Left lobe of liver (tissue), 2 donors: ENCODE results near the gene SPATA2. TPM values are rescaled to one million over a fixed set of nuclear protein-coding genes. Genes with fewer than 3 reads are reported as not detected.

Source experiments
- ATAC-seq: fragments of 200-7000 bp; cut with Tn5 transposase; one replicate; pipeline ENCODE4 v1.9.1; 2020; ENCODE audit warnings: mild to moderate bottlenecking, moderate library complexity
- DNase-seq: peaks from one replicate; pipeline ENCODE4 v3.0.0-alpha.2; 2020; ENCODE audit warnings: low spot score
- total RNA-seq: library from RNA; stranded (reverse); gene quantifications from one replicate; pipeline ENCODE4 v1.2.1, GENCODE V29; 2021
- donor health status: DM: no; HTN: no; CAD: no; lungs with moderate emphysema.
- donor health status: DM: no; HTN: yes; CAD: no.

Gene SPATA2
- total RNA-seq, 1 donor from 2014 or later, result 3.2 TPM

DNA sequence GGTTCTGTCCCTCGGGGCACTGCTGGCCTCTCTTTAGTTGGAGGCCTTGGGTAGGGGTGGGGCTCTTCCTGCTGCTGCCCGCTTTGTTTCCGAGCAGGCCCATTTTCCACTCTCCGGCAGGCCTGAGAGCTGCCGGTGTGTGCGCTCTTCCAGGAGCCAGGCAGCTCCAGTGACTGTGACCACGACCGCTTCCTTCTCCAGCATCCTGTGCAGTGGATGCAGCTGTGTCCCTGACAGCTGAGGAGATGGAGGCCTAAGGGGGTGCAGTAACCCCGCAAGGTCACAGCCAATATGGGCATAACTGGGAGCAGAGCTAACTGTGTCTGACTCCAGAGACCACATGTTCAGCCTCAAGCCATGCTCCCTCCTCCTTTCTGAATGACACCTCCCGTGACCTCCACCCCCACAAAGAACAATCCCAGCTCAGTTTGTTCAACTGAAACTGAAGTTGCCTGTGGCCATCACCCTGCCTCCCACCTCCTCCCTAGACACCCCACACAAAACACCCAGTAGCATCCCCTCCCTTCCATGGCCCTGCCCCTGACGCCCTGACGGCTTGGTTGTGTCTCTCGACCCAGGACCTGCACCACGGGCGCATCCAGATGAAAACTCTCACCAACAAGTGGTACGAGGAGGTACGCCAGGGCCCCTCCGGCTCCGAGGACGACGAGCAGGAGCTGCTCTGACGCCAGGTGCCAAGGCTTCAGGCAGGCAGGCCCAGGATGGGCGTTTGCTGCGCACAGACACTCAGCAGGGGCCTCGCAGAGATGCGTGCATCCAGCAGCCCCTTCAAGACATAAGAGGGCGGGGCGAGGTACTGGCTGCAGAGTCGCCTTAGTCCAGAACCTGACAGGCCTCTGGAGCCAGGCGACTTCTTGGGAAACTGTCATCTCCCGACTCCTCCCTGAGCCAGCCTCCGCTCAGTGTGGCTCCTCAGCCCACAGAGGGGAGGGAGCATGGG lies 27.8 kb downstream of the SPATA2 start:
- ATAC-seq, result peak; percentile 4
- no peak for DNase-seq

DNA sequence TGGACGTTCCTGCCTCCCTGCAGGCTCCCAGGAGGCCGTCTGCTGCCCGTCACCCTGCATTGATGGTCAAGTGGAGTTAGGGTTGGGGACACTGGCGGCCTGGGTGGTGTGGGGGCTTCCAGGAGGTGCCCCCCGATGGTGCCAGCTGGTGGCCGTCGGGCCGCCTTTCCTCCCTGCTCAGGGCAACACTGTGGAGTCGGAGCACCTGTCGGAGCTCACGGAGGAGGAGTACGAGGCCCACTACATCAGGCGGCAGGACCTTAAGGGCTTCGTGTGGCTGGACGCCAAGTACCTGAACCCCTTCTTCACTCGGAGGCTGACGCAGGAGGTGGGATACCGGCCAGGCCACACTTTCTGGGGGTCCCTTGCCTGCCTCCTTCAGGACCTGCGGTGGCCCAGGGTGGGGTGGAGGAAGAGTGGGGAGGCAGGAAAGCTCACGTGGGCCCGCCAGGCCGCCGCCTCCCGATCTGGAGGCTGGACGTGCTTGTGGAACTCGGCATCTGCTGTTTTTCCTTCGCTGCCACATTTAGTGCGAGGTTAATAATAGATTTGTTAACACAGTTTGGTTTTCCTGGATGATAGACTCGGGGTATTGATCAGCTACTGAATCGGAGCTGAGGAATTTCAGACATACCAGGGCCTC lies 28.6 kb downstream of the SPATA2 start:
- no peak for ATAC-seq
- DNase-seq, result no peak

DNA sequence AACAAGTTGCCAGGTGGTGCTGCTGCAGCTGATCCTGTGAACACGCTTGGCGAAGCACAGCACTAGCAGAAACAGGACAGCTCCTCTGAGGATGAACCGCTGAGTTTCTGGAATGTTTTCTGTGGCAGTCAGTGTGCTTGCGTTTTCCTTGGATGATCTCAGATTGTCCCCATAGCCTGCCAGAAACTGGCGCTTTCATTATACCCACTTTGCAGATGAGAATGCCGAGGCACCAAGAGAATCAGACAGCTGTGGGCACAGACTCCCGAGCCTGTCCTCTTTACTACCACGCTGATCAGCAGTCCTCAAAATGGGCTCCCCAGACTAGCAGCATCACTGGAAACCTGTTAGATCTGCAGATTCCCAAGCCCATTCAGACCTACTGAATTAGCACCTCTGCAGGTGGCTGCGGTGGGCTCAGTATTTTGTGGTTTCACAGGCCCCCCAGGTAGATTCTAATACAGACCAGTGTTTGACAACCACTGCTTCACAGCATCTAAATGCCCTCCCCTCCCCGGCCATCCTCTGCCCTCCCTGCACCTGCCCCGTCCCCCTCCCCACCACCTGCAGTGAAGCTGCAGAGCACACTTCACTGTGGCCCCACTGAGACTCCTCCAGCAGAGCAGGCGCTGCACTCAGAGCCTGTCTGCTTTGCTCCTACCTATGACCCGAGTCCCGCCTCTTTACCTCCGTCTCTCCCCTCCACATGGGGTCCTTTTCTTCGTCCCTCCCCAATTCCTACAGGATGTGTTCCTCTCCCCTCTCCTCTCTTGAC lies 29.6 kb downstream of the SPATA2 start:
- ATAC-seq (no peak), DNase-seq (no peak)

DNA sequence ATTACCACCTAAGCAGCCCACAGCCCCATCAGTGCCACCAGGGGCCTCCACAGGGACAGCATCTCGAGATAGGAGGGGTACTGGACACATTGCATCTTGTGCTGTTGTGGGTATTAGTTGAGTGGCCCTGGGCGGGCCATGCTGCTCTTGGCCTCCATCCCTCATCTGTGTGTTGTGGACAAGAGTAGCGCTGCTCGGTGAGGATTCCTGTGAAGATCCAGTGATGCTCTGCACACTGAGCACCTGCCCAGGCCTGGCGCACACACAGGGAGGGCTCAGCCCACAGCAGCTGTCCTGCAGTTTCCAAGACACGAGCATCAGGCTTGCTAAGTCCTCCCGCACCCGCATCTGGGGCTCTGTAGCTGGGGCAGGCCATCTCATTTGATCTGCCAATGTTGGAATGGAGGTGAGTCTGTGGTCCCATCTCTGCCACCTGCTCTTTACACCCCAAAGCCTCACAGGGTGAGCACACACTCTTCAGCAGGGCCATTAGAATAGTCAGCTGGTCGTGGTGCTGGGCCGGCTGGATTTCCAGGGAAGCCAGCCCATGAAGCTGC lies 32.0 kb downstream of the SPATA2 start:
- no peak for ATAC-seq
- DNase-seq, result no peak

DNA sequence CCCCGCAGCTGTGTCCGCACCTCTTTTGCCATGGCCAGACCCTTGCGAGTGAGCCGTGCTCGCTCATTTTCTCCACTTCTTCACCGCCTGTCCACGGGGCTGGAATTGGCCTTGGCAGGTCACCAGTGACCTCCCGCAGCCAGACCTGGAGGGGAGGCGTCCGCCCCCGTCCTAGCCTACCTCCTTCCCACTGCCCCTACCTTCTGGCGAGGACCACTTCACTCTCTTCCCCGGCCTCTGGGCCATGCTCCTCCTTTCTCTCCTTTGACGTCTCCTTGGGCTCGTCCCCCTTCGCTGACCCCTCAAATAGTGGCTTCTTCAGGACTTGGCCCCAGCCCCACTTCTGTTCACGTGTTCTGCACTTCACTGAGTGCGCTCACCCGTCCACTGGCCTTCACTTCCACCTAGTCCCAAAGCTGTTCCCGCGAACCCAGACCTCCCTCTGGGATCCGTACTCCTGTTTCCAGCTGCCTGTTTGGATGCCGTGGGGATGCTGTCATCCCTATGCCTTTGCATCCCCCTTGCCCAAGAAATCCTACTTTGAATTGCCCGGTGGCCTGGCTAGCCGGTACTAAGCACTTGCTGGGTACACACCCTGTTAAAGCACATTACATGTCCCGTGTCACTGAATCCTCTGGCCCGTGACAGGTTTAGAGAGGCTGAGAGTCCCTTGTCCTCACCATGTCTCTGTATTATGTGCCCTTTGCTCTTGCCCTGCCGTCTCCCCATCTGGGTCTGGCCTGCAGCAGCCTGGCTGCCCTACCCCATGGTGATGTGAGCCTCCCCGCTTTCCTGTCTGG lies 33.0 kb downstream of the SPATA2 start:
- no peak for DNase-seq
- ATAC-seq, result no peak

DNA sequence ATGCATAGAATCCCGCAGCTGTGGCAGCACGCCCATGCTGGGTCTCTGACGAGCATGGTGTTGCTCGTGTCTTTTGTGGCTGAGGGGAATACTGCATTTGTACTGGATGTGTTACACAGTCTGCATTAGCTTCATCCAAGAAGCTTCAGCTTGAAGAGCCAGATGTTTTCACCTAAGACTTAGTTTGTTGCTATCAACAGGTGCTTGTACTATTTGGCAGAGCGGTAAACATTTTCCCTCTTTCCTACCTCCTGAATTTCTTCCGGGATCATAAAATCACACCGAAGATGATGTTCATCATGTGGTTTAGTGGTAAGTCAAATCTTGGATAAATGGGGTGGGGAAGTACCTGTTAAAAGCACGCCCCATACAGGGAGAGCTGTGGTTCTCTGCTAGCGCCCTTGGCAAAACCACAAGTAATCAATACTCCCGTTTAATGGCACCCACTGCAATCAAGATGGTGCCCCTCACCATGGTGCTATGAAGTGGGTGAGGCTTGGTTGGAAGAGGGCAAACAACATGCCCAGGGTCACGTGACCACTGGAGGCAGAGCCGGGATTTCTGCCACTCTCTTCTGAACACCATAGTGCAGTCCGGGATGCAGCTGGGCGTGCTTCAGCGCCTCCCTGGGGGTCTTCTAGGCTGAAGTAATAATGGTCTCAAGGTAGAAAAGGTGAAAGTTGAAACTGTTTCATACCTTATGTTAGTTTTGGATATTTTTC lies 34.4 kb downstream of the SPATA2 start:
- no peak for ATAC-seq
- no peak for DNase-seq

DNA sequence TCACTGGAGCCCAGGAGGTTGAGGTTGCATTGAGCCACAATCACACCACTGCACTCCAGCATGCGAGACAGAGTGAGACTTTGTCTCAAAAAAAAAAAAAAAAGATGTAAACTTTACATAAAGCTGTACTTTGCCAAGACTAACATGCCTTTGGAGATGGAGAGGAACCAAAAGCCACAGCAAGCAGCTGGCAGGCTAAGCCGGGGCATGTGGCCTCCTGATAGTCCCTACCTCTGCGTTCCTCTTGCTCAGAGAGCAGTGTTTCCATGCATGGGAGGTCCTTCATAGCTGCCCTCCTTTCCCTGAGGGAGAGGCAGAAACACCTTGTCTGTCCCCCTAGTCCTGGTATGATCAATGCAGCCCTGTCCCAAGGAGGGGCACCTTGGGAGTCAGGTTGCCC lies 35.2 kb downstream of the SPATA2 start:
- DNase-seq (no peak), ATAC-seq (no peak)

DNA sequence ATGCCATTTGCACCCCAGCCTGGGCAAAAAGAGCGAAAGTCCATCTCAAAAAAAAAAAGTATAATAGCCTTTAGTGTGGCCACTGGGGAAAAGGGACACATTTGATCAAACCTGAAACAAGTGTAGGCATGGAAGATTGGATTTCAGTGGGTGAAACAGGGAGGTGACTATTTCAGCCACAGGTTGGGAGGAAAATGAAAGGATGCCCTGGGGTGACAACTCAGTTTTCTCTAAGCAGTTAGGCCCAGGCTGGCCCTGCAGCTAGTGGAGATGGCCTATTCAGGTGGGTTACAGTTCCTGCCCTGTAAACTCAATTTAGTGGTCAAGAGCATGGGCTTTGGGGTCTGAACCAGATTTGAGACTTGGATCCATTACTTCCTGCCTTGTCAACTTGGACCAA lies 36.4 kb downstream of the SPATA2 start:
- DNase-seq (no peak), ATAC-seq (no peak)

DNA sequence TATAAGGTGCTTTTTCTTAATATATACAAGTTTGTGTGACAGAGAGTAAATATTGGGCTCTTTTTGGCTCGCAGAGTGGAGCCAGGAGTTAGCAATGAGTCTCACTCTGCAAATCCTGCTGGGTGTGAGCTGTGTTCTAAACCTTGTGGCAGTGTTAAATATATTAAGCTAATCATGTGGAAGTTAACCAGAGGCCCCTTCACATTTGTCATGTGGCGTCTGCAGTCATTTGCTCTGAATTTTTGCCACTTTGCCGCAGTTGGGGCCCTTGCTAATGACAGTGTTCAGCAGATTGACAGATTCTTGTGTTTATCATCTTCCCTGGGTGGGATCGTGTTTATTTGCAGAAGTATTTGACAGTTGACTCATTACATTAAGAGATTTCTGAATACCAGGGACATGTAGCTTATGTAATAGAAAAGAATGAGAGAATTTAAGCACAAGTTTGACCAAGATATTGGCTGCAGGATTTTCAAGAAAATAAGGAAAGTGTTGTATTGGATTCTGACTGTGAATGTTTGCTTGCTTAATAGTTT lies 37.9 kb downstream of the SPATA2 start:
- DNase-seq (no peak), ATAC-seq (no peak)

DNA sequence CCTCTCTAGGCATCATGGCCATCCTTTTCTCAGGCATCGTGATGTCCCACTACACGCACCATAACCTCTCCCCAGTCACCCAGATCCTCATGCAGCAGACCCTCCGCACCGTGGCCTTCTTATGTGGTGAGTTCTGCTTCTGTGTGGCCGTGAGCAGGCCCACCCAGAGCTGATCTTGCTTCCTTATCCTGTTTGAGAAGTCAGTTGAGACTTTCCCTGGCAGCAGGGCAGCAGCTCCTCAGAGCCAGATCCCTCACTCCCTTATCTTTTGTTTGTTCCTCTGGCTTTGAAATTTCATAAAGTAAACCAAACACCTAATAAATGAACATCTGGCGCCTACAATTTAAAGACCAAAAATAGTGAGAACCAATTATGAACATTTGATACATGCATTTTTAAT lies 40.6 kb downstream of the SPATA2 start:
- ATAC-seq, result no peak
- no peak for DNase-seq

DNA sequence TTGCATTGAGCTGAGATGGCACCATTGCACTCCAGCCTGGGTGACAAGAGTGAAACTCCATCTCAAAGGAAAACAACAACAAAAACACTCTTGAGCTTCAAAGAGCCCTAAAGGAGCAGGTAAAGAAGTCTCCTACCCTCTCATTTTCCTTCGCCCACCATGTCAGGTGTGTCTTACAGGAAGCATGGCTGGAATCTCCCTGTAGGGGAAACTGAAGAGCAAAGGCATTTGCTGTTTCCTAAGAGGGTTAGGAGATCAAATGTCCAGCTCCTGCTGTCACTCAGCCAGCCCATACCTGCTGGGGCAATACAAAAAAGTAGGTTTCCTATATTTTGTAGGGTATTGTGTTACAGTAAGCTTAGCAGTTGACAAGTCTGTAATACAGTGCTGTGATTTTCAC lies 43.3 kb downstream of the SPATA2 start:
- no peak for DNase-seq
- ATAC-seq, result no peak

DNA sequence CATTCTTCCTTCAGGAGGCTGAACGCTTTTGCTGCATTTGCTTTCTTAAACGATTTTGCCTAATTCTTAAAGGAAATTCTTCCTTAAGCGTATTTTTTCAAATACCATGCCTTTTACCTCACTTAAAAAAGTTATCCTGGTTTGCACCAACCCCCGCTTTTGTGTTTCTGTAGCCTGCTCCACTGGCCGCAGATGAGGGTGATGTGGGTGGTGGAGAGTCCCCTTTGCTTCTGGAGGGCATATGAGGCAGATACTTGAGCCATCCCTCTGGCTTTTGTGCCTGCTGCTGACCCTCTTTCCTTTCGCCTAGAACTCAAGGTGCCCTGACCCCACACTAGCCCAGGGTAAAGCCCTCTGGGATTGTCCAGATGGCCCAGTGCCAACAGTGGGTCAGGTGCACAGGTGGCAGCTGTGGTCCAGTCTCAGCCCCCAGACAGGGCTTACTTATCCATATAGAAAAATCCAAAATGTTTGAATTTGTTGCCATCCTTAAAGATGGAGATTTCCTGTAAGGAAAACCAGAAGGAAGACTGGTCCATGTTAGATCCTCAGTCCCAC lies 43.9 kb downstream of the SPATA2 start:
- DNase-seq, result peak; percentile 35
- ATAC-seq, result no peak

DNA sequence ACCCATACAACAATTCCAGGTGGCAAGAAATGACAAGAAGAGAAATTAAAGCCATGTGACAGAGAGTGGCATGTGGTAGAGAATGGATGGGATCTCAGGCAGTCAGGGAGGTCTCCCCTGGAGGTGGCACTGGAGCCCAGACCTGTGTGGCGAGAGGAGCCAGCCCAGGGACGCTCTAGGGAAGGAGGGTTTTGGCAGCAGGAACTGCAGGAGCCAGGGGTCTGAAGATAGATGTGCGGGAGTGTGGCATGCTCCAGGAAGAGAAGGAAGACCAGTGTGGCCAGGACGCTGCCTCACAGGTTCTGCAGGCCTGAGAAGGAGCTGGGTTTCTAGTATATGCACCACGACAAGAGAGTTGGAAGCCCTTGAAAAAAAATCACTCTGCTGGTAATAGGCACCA lies 45.1 kb downstream of the SPATA2 start:
- ATAC-seq (no peak), DNase-seq (no peak)

DNA sequence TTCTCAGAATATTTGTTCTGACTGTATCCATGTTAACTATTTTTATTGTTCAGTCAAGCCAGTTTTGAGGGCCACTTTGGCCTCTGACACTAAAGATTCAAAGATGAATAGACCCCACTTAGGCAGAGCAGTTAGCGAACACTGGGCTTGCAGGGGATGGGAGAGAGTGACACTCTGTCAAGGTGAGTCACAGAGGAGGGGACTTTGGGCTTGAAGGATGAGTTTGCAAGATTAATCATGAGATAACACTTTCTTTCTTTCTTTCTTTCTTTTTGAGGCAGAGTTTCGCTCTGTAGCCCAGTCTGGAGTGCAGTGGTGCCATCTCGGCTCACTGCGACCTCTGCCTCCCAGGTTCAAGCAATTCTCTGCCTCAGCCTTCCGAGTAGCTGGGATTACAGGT lies 46.4 kb downstream of the SPATA2 start:
- ATAC-seq, result no peak
- DNase-seq, result no peak

DNA sequence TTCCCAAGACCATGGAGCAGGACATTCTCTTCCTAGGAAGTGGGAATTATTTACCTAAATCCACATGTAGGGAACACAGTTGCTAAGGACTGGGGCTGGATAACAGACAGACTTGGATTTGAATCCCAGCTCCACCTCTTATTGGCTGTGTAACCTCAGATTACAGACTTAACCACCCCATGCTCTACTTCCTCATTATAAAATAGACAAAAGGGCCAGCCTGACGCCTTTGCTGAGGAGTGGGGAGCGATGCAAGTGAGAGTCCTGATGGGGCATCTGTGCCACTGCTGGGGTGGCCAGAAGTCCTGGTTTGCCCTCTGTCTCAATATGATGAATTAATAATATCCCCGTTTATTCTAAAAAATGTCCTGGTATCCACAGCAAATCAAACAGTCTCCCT lies 46.8 kb downstream of the SPATA2 start:
- ATAC-seq, result no peak
- DNase-seq, result no peak

DNA sequence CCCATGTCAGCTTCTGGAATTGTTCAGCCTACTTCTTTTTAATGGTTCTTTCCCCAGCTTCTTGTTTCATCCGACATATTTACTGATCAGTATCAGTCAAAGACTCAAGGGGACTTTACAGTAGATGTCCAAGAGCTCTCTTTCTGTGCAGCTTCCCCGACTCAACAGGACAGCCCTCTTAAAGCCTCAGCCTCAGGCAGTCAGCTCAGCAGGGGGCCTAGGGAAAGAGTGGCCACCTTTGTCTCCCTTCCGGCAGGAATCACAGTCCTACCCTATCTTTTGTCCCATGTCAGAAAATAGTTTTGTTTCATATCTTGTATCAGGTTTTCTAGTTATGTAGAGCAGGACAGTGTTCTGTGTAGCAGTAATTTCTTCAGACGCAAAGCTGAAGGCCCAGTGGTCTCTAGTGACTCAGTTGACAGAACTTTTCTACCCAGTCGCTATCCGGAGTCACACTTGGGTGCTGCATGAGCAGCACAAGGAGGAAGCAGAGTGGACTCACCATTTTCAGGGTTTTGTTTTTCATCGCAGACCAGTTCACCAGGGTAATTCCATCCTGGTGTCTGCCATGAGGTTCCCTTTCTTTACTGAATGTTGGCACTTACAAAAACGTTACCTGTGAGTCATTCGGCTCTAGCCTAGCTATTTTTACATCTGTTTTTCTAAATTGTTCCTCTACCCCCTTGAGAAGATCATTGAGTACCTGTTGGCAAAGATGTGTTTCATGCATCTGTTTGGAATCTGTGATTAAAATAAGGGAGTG lies 47.7 kb downstream of the SPATA2 start:
- no peak for DNase-seq
- no peak for ATAC-seq

DNA sequence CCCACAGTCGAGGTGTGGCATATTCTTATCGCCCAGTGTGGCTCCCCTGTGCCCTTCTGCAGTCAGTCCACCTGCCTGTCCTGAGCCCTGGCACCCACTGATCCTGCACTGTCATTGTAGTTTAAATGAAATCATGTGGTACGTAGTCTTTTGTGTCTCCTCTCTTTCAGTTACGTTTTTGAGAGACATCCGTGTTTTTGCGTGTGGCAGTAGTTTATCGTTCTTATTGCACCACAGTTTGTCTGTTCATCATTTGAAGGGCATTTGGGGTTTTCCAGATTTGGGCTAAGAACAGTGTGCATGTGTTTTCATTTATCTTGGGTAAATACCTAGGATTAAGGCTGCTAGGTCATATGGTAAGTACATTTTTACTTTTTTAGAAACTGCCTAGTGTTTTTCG lies 49.3 kb downstream of the SPATA2 start:
- ATAC-seq (no peak), DNase-seq (no peak)

DNA sequence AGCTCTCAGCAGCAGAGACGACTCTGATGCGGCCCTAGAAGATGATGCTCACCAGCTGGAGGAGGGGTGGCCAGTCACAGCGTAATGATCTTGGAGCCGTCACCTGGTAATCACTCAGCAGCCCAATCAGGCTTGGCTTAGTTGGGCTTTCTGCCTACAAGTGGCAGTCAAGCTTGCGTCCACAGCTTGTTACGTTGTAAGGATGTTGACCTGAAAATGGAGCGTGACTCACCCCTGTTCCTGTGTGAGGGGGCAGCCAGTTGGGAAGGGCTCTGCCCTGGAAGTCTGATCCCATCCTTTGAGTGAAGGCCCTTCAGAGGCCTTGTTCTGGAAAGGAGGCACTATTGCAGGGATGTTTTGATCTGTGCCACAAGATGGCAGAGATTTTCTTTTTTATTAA lies 49.8 kb downstream of the SPATA2 start:
- ATAC-seq, result peak; percentile 23
- DNase-seq, result no peak

DNA sequence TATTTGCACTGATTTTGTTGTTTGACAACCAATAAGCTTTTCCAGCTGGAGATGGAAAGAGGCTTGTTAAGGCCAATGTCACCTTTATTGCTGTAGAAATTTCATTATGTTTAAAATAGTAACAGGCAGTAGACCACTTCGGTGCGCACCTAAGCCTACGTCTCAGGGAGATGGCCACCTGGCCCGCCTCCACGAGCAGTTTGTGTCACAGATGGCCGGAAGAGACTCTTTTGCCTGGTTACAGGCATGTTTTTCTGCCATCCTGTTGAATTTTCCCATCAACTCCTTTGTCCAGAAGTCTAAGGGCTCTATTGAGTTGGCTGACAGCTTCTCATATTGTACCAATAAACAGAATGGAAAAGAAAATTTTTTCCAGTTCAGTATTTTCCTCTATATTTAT lies 51.7 kb downstream of the SPATA2 start:
- ATAC-seq (no peak), DNase-seq (no peak)
